ENCODE measurements around the gene ZC3H12D.
"Not testable (repeated sequence)": the region's sequence is repeated elsewhere in the genome, so short reads cannot be mapped to it uniquely, and the experiment has no call there.

ZC3H12D gene

GRCh38 chr6:149457316-149457884 is 27.4 kb downstream of the ZC3H12D start:
- DNase-seq: no peak

GRCh38 chr6:149456311-149457021 is 28.3 kb downstream of the ZC3H12D start:
- no peak for DNase-seq

- DNase-seq: no peak
These were observed 29.6 kb downstream of the ZC3H12D start for GRCh38 chr6:149455031-149455732.

GRCh38 chr6:149454346-149454848 is 30.4 kb downstream of the ZC3H12D start:
- DNase-seq: no peak

- DNase-seq: no peak
These were observed 31.0 kb downstream of the ZC3H12D start for GRCh38 chr6:149453597-149454345.

- DNase-seq: no peak
These were observed 32.5 kb downstream of the ZC3H12D start for GRCh38 chr6:149452037-149452939.

GRCh38 chr6:149451376-149452036 is 33.3 kb downstream of the ZC3H12D start:
- no peak for DNase-seq

GRCh38 chr6:149450679-149451375 is 34.0 kb downstream of the ZC3H12D start:
- no peak for DNase-seq

- no peak for DNase-seq
These were observed 34.8 kb downstream of the ZC3H12D start for GRCh38 chr6:149449831-149450678.

GRCh38 chr6:149448821-149449453 is 35.9 kb downstream of the ZC3H12D start:
- DNase-seq: no peak

- DNase-seq: no peak
These were observed 37.9 kb downstream of the ZC3H12D start for GRCh38 chr6:149446791-149447376.

GRCh38 chr6:149445573-149445972 is 39.2 kb downstream of the ZC3H12D start:
- no peak for DNase-seq

- DNase-seq: no peak
These were observed 39.7 kb downstream of the ZC3H12D start for GRCh38 chr6:149445095-149445466.

- DNase-seq: not testable (repeated sequence)
These were observed 40.3 kb downstream of the ZC3H12D start for GRCh38 chr6:149444360-149445094.

GRCh38 chr6:149443411-149444181 is 41.2 kb downstream of the ZC3H12D start:
- no peak for DNase-seq

- no peak for DNase-seq
These were observed 43.1 kb downstream of the ZC3H12D start for GRCh38 chr6:149441740-149442139.
